Loucy (cell line): ENCODE data around the gene ANO10.

ENCODE experiments used
- CTCF ChIP-seq: fragments of 200-600 bp; sonication (generic); conservative IDR thresholded peaks from 2 replicates; pipeline ENCODE4 v1.5.1; 2014; ENCODE audit warnings: mild to moderate bottlenecking, antibody characterized with exemption, low read length
- EZH2phosphoT487 ChIP-seq: fragments of 200-600 bp; IDR thresholded peaks from 2 replicates; pipeline ENCODE4 v1.6.1; 2018; ENCODE audit warnings: antibody characterized with exemption, mild to moderate bottlenecking, moderate library complexity, borderline replicate concordance

GRCh38 chr3:43349716-43350115 lies 272.1 kb downstream of the ANO10 start:
- TF ChIP-seq CTCF: no peak
- TF ChIP-seq EZH2phosphoT487: no peak
